ENCODE data around the gene AMN1.

DNA sequence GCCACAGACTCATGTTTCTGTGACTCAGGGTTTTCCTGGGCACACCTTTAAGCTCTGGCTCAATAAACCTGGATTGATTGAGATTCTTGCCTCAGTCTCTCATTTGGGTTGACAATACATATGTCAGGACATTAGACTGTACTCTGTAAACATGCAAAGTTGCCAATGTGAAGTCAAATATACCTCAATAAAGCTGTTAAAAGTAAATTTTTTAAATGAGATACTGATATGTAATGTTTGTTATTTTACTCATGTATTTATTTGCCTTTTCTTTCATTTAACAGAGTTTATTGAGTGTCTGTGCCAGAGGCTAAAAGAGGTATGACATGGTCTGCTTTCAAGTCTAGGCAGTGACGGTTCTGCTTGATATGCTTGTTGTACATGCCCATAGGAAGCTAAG is 73.0 kb downstream of the AMN1 start:
- TF ChIP-seq, protein P1, sequence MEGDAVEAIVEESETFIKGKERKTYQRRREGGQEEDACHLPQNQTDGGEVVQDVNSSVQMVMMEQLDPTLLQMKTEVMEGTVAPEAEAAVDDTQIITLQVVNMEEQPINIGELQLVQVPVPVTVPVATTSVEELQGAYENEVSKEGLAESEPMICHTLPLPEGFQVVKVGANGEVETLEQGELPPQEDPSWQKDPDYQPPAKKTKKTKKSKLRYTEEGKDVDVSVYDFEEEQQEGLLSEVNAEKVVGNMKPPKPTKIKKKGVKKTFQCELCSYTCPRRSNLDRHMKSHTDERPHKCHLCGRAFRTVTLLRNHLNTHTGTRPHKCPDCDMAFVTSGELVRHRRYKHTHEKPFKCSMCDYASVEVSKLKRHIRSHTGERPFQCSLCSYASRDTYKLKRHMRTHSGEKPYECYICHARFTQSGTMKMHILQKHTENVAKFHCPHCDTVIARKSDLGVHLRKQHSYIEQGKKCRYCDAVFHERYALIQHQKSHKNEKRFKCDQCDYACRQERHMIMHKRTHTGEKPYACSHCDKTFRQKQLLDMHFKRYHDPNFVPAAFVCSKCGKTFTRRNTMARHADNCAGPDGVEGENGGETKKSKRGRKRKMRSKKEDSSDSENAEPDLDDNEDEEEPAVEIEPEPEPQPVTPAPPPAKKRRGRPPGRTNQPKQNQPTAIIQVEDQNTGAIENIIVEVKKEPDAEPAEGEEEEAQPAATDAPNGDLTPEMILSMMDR (conservative IDR thresholded peaks at IDR 0.05 in 1 of 2, IDR thresholded peaks at IDR 0.05 in 1 of 2; ENCODE audit: low read depth in 1 of 2, low read length in 2 of 2) = no peak
- no peak for TF ChIP-seq EZH2 (IDR thresholded peaks at IDR 0.05; ENCODE audit: low read length, missing control alignments)
